HG03280 (cell line): ENCODE measurements around the gene GDF11.

Experiments
- ATAC-seq: cut with Tn5 transposase; IDR thresholded peaks from one replicate; pipeline ENCODE4 v1.9.1; 2021; ENCODE audit warnings: mild to moderate bottlenecking, moderate library complexity; ENCODE audit not compliant: unreplicated experiment

GDF11 gene

DNA sequence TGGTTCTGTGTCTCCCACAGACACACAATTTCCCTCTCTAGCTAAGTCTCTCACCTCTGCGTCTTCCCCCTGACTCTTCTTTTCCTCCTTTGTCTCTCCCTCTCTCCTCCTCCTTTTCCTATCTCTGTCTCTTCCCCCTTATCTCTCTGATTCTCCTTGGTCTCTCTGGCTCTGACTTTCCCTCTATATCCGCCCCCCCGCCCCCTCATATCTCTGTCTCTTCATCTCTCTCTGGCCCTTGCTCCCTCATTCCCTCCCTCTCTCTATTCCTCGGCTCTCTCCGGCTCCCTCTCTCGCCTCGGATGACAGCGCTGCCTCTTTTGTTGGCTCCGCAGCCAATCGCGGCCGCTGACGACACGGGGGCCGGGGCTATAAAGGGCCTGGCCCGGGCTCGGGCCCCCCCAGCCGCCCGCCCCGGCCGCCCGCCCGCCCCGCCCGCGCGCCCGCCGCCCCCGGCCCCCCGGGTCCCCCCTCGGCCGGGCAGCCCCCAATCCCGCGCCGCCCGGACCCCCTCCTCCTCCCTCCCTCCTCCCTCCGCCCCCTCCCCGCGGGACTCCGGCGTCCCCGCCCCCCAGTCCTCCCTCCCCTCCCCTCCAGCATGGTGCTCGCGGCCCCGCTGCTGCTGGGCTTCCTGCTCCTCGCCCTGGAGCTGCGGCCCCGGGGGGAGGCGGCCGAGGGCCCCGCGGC is at the start of gene GDF11:
Gene GDF11, plus strand, starts transcription at position 404 of the 687 bp plus-strand sequence. Its CDS starts 195 bp downstream, at position 599.
- ATAC-seq: peak; percentile 37

DNA sequence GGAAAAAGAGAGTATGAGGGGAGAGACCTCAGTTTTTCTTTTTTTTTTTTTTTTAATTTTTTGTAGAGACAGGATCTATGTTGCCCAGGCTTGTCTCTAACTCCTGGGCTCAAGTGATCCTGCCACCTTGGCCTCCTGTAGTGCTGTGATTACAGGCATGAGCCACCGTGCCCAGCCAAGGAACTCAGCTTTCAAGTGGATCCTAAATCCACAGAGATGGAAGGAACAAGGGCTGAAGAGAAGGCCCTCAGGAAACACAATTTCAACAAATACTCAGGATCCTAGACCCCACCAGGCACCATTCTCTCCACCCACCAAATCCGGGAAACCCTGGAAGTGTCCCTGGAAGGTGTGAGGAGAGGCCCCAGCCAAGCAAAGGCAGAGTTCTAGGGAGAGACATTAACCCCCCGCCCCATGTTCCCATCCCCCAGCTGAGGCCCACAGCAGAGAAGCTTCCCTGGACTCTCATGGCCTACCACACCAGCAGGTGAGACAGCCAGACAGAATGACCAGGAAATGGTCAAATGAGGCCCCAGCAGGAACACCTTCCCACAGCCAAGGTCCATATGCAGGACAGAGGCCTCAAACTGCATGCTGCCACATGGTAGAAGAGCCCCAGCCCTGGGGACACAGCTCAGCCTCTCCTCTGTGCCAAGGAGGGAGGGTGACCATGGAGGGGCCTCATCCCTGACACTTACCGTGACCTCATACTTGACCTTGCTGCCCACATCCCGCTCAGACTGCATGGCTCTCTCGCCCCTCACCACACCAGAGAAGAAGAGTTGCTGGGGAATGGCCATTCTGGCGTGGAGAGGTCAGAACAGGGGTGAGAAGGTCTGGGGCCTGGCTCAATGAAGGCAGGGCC is 49.4 kb upstream of the GDF11 start:
- no peak for ATAC-seq

DNA sequence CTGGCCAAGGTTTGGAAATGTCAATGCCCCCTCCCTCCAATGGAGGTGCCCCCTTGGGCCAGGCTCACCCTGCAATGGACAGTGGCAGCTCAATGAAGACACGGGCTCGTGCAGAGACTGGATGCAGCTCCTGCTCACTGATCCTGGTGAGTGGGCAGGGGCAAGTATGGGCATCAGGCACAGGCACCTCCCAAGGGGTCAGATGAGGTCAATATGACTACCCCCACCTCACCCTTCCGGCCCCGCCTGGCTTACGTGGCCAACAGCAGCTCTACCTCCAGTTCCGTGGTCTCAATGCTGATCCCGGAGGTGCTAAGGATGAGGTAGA is 48.8 kb upstream of the GDF11 start:
- no peak for ATAC-seq

DNA sequence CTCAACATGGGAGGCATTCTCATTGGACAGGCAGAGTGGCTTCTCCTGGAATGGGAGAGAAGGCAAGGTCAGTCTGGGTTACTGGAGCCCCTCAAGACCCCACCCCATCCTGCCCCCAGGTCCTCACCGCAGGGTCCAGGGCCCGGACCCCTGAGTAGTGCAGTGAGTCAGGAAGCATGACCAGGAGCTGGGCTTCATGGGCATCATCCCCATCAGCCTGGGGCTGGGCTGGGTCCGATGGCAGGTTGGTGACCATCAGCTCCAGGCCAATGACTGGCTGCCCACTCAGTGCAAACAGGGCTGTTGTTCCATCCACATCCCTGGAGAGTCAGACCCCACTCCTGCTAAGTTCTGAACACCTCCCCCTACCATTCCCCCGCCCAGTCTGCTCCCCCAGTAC is 48.3 kb upstream of the GDF11 start:
- no peak for ATAC-seq

DNA sequence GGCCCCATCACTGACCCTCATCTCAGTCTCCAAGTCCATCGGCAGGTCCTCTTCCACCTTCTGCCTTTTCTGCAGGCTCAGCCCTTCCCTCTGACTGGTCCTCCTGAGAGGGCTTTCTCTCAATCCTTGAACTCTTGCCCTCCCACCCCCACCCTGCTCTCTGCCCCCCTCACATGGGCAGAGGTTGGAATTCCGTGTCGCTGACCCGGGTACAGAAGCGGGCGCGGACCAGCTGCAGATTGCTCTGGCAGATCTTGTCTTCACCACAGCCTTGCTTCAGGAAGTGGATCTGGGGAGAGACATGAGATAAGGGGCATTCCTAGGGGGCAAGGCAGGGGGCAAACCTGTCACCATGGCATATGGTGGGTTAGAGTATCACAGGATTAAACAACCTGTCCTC is 47.6 kb upstream of the GDF11 start:
- no peak for ATAC-seq

DNA sequence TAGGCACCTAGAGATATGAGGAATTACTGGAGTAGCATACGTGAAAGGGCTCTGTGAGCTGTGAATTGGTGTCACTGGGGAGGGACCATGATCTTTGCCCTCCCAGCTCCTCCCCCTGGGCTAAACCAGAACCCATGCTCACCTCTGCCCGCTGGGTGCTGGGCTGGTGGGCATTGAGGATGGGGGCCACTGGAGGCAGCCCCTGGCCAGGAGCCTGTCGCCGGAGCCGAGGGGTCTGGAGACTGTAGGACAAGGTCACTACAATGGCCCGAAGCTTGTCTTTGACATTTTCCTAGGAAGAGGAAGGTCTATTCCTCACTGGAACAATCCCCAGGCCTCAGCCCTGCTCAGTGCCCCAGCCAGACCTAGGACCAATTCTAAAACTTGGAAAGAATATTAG is 46.8 kb upstream of the GDF11 start:
- no peak for ATAC-seq

DNA sequence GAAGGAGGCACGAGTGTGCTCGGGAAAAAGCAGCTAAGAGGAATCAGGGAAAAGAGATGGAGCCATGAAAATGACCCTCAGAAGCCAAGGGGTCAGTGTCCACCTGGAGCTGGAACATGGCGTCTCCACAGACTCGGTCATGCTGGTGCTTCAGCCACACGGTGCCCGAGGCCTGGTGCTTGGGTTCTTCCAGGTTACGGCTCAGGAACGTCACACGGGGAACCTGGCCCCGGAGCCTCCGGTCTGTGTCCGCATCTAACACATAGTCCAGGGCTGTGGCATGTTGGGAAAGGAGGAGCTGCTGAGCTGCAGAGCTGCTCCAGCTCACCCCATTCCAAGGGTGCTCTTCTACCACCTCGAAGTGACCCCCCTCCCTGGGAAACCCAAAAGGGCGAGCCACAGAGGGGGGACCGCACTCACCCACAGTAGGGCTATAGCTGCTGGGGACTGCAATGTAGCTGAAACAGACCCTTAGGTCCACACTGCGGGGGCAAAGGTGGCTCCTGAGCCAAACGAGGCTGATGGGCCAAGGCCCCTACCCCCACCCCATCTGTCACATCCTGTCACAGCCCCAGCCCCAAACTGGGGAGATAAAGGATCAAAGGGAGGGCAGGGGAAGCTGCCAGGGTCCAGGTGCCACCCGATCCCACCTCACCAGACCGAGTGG is 46.0 kb upstream of the GDF11 start:
- no peak for ATAC-seq

DNA sequence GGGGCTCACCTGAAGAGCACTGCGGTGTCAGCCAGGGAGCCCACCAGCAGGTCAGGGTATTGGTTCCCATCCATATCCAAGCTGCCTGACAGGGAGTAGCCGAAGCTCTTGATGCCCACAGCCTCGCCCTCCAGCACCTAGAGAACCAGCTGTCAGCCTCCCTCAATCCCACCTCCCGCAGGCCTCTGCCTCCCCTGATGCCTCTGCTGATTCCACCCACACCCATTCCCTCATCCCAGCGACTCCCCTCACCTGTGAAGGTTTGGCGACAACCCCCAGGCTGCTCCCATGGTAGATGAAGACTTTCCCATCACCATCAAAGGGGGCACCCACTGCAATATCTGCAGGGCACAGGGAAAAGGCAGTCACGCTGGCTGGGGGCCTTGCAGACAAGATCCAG is 45.2 kb upstream of the GDF11 start:
- no peak for ATAC-seq

DNA sequence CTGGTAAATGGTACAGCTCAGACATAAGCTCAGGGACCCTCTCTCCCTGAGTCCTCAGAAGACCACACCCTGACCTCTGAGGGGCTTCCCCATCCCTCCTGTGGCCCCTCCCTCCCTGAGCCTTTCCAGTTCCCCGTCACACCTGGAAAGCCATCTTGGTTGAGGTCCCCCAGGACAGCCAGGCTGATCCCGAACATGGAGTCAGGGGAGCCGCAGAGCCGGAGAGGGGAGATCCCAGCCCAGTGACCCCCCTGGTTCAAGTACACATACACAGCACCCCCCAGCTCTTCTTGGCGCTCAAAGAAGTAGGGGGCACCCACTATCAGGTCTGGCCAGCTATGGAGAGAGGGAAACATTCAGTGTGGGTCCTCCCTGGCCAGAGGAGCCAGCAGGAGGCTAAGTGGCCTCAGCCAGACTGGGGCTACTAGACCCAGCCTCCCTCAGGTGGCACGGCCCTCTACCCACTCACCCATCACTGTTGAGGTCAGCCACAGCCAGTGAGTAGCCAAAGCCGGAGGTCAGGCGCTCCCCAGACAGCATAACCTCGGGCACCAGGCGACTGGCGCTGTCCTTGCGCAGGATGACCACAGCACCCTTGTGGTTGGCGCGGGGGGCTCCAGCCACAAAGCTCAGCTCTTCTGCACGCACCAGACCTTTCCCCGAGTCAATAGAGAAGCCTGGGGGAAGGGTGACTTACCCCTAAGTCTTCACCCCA is 44.5 kb upstream of the GDF11 start:
- no peak for ATAC-seq

DNA sequence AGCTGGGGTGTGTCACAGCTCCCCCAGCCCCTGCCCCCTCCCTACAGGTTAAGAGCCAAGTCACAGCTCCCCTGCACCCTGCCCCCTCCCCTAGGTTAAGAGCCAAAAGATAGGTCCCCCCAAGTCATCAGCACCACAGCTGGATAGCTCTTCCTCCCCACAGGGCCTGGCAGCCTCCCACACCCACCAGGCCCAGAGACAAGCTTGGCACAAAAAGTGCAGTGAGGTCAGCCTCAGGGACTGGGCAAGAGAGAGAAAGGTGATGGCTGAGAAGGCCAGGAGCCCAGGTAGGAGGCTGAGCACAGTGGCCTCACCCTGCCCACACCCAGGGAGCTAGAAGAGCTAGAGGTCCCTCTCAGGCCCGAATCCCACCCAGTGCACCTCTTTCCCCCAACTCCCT is 44.0 kb upstream of the GDF11 start:
- ATAC-seq: no peak

DNA sequence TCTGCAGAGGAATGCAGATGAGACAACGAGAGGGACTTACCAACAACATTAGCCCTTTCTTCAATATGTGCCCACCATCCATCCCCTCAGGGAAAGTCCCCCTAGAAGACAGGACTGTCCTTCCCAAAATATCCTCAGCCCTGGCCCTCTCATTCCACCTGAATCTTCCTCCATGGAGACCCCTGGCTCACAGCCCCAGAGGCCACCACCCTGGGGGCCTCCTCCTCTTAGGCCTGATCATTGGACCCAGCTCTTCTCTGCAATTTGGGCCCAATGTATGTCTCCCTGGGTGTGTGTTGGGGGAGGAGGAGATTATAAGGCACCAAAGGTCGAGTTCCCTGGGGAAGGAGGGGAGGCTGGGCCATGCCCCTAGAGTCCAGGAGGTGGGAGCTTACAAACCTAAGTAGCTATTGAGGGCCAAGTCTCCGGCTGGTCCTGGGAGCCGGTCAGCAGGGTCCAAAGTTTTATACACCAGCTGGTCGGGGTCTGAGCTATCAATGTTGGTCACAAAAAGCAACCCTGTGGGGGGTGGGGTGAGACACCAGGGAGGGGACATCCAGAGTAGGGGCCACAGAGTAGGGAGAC is 43.4 kb upstream of the GDF11 start:
- ATAC-seq: no peak

DNA sequence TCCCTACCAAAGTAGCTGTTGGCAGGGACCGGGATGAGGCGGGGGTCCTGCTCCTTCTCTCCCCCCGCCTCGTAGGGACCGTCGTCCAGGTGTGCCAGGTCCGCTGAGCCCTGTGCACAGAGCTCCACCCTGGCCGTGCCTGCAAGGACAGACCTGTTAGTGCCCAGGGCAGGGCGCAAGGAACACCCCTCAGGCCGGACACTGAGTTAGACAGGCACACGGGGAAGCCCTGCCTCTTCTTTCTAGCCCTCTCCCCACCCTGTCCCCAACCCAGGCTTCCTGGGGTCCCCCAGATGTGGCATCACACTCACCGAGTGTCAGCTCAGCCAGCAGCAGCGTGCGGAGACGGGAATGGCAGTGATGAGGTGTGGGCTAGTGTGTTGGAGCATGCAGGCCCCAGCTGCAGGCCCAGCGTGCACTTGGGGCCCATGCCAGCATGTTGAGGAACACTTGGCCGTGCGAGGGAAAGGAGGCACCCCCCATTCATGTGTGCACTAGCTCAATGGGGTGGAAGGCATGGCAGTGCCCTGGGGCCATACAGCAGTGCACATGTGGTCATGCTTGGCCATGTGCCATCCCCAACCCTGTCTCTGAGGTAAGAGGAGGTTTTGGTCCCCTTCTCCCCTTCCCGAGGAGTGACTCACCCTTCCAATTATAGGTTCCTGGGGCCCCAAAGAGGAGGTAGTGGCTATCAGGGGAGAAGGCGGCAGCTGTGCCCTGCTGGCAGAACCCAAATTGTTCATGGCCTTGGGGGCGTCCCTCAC is 42.5 kb upstream of the GDF11 start:
- ATAC-seq: no peak

DNA sequence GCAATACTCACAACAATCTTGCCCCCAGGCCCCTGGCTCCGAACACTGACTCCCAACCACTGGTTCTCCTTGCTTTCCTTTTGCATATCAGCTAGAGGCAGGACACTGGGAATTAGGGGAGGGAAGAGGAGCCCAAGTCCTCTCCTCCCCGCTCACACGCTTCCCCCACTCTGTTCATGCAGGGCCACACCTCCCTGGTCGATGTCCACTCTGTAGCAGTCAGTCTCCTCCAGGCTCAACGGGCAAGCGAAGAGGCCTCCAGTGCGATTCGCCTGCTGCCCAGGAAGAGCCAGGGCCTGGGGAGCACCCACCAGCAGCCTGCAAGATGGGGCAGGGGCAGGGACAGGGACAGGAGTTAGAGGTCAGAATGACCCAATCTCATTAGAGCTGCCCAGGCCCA is 40.1 kb upstream of the GDF11 start:
- ATAC-seq: no peak

DNA sequence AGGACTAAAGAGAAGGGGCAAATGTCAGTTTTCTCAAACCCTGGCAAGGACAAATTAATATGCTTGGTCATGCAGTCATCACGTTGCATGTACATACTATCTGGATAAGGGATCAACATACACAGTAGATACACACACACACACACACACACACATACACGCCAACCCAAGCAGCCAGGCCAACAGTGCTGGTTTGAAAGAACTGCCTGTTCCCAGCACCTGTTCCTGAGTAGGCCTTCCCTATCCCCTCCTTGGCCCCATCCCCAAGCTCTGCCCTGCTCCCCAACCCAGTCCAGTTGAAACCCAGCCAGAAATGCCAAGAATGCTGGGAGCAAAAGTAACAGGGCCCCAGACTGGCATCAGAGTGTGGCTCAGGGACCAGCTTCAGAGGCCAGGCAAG is 39.6 kb upstream of the GDF11 start:
- no peak for ATAC-seq

DNA sequence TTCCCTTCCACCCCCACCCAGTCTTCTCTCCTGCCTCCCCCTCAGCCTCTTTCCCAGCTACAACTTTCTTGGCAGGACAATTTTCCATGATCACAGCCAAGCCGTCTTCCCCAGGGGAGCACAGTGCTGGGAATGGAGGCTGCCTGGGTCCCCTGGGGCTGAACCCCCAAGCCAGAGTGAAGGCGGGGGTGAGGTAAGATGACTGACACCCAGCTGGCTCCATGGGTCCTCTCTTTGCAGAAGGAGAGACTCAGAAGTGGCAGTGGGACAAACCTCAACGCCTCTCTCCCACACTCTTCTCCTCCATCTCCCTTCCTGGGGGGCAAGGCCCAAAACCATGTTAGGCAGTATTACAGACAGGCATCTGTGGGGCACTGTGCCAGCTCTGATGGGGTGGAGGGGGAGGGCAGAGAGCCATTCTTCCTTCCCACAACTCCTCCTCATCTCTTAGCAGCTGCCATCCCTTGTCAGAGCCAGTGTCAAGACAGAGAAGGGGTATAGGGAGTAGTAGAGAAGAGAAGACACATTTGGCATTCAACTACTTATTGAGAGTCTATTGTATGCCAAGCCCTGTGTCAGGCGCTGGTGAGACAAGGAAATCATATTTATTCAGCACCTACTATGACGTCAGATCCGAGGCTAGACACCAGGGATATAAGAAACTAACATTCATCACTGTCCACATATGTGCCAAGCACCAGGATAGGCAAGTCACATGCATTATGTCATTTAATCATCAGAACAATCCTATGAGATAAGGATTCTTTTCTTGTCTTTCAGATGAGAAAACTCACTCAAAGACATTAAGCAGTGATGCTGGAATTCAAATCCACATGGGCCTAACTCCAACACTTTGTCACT is 38.8 kb upstream of the GDF11 start:
- no peak for ATAC-seq

DNA sequence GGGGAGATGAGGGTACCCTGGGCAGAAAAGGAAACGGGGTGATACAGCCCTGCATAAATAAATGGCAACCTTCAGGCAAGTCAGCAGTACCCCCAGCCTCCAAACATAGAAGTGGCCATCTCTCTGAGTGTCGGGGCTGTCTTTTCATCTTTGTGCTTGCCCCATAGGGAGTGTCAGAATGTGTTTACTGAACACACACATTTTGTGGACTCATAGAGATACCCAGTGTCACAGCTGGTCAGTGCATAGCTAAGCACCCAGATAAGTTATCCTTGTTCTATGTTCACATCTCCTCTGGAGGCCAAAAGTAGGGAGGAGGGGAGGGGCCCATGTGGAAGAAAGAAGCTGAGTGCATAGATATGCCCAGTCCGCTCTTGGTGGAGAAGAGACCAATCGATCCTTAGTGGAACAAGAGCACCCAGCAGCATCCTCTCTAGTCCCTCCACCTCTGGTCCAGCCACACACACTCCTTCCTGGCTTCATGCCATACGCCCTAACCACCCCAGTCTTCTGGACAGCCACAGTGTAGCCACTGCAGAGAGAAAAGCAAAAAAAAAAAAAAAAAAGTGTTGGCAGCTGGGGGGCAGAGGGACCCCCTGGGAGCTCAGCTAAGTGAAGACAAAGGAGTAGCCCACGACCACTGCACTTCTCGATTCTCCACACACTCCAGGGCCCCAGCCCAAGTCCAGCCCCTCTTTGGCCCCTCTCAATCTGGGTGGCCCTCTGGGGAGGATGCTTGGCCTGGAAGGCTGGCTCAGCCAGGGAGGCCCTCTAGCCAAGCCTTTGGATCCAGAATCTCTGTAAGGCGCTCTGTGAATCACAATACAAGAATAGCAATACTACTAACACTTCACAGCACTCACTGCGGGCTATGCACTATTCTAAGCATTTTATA is 37.9 kb upstream of the GDF11 start:
- no peak for ATAC-seq

DNA sequence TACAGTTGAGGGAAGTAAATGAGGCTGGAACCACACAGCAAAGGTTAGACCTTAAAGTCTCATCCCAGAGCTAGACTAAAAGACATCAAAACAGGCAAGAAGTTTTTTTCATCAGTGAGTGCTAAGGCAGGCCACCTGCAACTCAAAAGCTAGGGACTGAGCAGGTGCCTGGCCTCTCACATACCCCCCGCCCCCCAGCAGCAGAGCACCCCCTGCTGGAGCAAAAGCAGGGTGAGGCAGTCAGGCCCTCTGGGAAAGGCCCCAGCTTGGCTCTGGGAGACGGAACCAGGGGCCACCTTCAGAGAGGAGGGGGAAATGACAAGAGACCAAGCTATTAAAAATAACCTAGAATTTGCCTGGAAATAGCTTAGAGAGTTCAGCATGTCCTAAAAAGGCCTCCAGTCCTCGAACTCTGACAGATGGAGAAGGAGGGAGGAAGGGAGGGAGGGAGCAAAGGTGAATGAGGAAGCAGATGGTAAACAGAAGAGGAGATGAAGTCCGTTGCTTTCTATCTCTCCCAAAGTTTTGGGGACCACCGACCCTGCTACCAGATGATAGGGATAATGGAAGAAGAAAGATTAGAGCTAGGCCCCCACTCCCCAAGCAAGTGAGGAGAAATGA is 37.0 kb upstream of the GDF11 start:
- ATAC-seq: no peak
